Activated CD4-positive, alpha-beta memory T cell treated with anti-CD3 and anti-CD28 coated beads for 36 hours (primary cell): ENCODE measurements around the gene RPN1. TPM values are rescaled to one million over a fixed set of nuclear protein-coding genes. Genes with fewer than 3 reads are reported as not detected.

Experiments
- CTCF ChIA-PET: fragments of 350-600 bp; sonication (Branson Sonifier 250); formaldehyde crosslinking; loops from one replicate; lab custom pipeline; 2021; ENCODE audit warnings: antibody characterized with exemption, inconsistent platforms; lab: Charles Lee
- POLR2A ChIA-PET: fragments of 350-600 bp; sonication (Branson Sonifier 250); formaldehyde crosslinking; loops from one replicate; lab custom pipeline; 2021; ENCODE audit warnings: antibody characterized with exemption; lab: Charles Lee
- DNase-seq: peaks from one replicate; pipeline ENCODE4 v3.0.0-alpha.2; 2020
- H3K27ac Mint-ChIP-seq: one replicate; pipeline ENCODE4 v1.8.0; 2021; ENCODE audit warnings: mixed read lengths
- H3K27me3 Mint-ChIP-seq: one replicate; pipeline ENCODE4 v1.8.0; 2021; ENCODE audit warnings: mixed read lengths
- H3K36me3 Mint-ChIP-seq: one replicate; pipeline ENCODE4 v1.8.0; 2021; ENCODE audit warnings: mixed read lengths
- H3K4me1 Mint-ChIP-seq: one replicate; pipeline ENCODE4 v1.8.0; 2021; ENCODE audit warnings: low read depth, mixed read lengths
- H3K4me3 Mint-ChIP-seq: one replicate; pipeline ENCODE4 v1.8.0; 2021; ENCODE audit warnings: mild to moderate bottlenecking, mixed read lengths
- H3K9me3 Mint-ChIP-seq: one replicate; pipeline ENCODE4 v1.8.0; 2021; ENCODE audit warnings: mixed read lengths
- intact Hi-C: fragments of 100-400 bp; cut with micrococcal nuclease; formaldehyde crosslinking; loops from one replicate; pipeline ENCODE4 v1.15.1; 2023
- total RNA-seq, 2 experiments: library from RNA; stranded (reverse); gene quantifications; one replicate each; pipeline ENCODE4 v1.2.3, GENCODE V29; 2021

The RPN1 gene
- total RNA-seq, 2 experiments from 2014 or later: 166 to 168 TPM

- peaks cover 55% of the 10 kb centered on the region for H3K36me3 Mint-ChIP-seq
- CTCF ChIA-PET: interaction anchor here (0.9 to 1.5 kb wide), 2 partner anchors 17 to 61 kb away, joined by 3 read pairs; no protein-coding TSS in a partner anchor
- intact Hi-C loops: loop anchor here (1.0 to 10.0 kb wide), 6 partner anchors 107 to 545 kb away; partner anchors contain the start of gene RAB7A
- POLR2A ChIA-PET: interaction anchor here (1.1 to 2.5 kb wide), 3 partner anchors 31 to 260 kb away, joined by 6 to 9 read pairs (median 7); partner anchors contain the start of genes ACAD9 and RPN1
- H3K27ac Mint-ChIP-seq: peak overlapping the region; percentile 92
- H3K27me3 Mint-ChIP-seq: no peaks in the 10 kb centered on the region
- H3K4me1 Mint-ChIP-seq: peaks cover 36% of the 10 kb centered on the region
- peak overlapping the region; percentile 88 for H3K4me3 Mint-ChIP-seq
- H3K9me3 Mint-ChIP-seq: no peaks in the 10 kb centered on the region
- DNase-seq: peak; percentile 55
These were observed 31.3 kb downstream of the RPN1 start for GRCh38 chr3:128619146-128619890.

- peaks cover 36% of the 10 kb centered on the region for H3K4me1 Mint-ChIP-seq
- CTCF ChIA-PET: interaction anchor here (0.6 to 3.2 kb wide), 28 partner anchors 12 to 572 kb away, joined by 3 to 44 read pairs (median 5); partner anchors contain the start of genes ACAD9, EEFSEC and RPN1
- H3K9me3 Mint-ChIP-seq: no peaks in the 10 kb centered on the region
- POLR2A ChIA-PET: interaction anchor here (0.7 to 2.5 kb wide), 5 partner anchors 23 to 261 kb away, joined by 3 to 9 read pairs (median 7); partner anchors contain the start of genes ACAD9 and RPN1
- H3K36me3 Mint-ChIP-seq: peaks cover 50% of the 10 kb centered on the region
- no peaks in the 10 kb centered on the region for H3K27me3 Mint-ChIP-seq
- peak overlapping the region; percentile 88 for H3K4me3 Mint-ChIP-seq
- DNase-seq: no peak
- H3K27ac Mint-ChIP-seq: peak overlapping the region; percentile 92
- intact Hi-C loops: loop anchor here (2.0 to 10.0 kb wide), 5 partner anchors 108 to 544 kb away; partner anchors contain the start of gene RAB7A
These were observed 32.3 kb downstream of the RPN1 start for GRCh38 chr3:128618398-128618726.

GRCh38 chr3:128617557-128618397, 32.8 kb downstream of the RPN1 start:
- DNase-seq: peak; percentile 99
- H3K4me1 Mint-ChIP-seq: peaks cover 36% of the 10 kb centered on the region
- CTCF ChIA-PET: interaction anchor here (0.5 to 3.2 kb wide), 50 partner anchors 11 to 628 kb away, joined by 3 to 44 read pairs (median 4); partner anchors contain the start of genes ACAD9, EEFSEC and RPN1
- intact Hi-C loops: loop anchor here (1.0 to 10.0 kb wide), 8 partner anchors 33 to 543 kb away; partner anchors contain the start of genes ACAD9, RAB7A and RPN1
- no peaks in the 10 kb centered on the region for H3K27me3 Mint-ChIP-seq
- peak overlapping the region; percentile 88 for H3K4me3 Mint-ChIP-seq
- peaks cover 46% of the 10 kb centered on the region for H3K36me3 Mint-ChIP-seq
- H3K9me3 Mint-ChIP-seq: no peaks in the 10 kb centered on the region
- H3K27ac Mint-ChIP-seq: peak overlapping the region; percentile 92
- POLR2A ChIA-PET: interaction anchor here (0.6 to 2.5 kb wide), 10 partner anchors 11 to 262 kb away, joined by 3 to 9 read pairs (median 4); partner anchors contain the start of genes ACAD9 and RPN1

DNA sequence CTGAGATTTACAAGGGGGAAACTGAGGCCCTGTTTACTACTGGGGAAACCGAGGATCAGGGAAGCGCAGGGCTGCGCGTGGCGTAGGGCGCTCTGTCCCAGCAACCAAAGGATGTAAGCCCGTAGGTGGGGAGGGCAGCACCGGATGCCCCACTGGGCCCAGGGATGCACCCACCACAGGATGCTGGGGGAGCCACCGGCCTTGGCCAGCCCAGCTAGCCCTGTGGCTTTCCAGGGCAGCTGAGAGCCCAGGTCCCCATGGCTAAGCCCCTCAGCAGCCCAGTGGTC, 33.4 kb downstream of the RPN1 start:
- no peak for DNase-seq
- Mint-ChIP-seq H3K4me1 (peaks cover 36% of the 10 kb centered on the region), H3K4me3 (peak overlapping the region; percentile 88), H3K36me3 (peaks cover 43% of the 10 kb centered on the region), H3K27me3 (no peaks in the 10 kb centered on the region), H3K9me3 (no peaks in the 10 kb centered on the region), H3K27ac (peak overlapping the region; percentile 92)
- POLR2A ChIA-PET: interaction anchor here (0.6 to 2.5 kb wide), 9 partner anchors 10 to 262 kb away, joined by 3 to 9 read pairs (median 4); partner anchors contain the start of genes ACAD9 and RPN1
- CTCF ChIA-PET: interaction anchor here (0.5 to 3.2 kb wide), 43 partner anchors 10 to 628 kb away, joined by 3 to 44 read pairs (median 4); partner anchors contain the start of genes ACAD9, EEFSEC and RPN1
- intact Hi-C loops: loop anchor here (1.0 to 10.0 kb wide), 5 partner anchors 33 to 542 kb away; partner anchors contain the start of genes ACAD9 and RPN1

DNA sequence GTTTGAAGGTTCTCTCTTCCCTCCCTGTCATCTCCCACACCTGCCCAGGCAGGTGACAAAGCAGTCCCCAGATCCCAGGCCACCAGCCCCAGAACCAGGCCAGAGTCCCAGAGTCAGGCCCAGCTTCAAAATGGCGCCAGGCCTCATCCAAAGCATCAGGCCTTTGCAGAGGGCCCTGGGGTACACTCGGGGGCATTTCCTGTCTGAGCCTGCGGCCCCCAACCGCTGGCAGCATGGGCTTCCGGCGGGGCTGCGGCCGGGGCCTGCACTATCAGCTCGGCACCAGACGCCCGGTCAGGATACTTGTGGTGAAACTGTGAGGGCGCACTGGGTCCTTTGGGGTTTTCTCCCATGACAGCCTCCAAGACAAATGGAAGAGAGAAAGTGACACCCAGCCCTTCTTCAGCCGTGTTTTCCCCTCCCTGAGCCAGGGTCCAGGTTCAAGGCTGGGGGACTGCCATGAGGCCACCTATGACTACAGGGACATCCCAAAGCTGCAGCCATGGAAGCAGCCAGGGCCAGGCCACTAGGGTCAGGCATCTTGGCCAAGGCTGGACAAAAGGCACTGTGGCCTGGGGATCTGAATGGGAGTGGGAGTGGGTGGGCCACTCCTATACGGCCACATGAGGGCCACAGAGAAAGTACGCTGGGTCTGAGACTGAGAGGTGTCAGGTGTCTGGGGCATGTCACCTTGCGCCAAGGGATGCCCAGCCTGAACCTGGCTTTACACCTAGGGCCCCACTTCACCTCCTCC, 33.9 kb downstream of the RPN1 start:
- Mint-ChIP-seq H3K36me3 (peaks cover 38% of the 10 kb centered on the region), H3K9me3 (no peaks in the 10 kb centered on the region), H3K4me1 (peaks cover 36% of the 10 kb centered on the region), H3K4me3 (peak overlapping the region; percentile 88), H3K27me3 (no peaks in the 10 kb centered on the region), H3K27ac (peak overlapping the region; percentile 92)
- DNase-seq: no peak
- CTCF ChIA-PET: interaction anchor here (0.9 to 3.2 kb wide), 14 partner anchors 10 to 464 kb away, joined by 3 to 44 read pairs (median 5); partner anchors contain the start of genes ACAD9, EEFSEC and RPN1
- POLR2A ChIA-PET: interaction anchor here (1.0 to 1.7 kb wide), 4 partner anchors 14 to 261 kb away, joined by 3 to 9 read pairs (median 4); partner anchors contain the start of gene RPN1
- intact Hi-C loops: loop anchor here (1.0 to 10.0 kb wide), 5 partner anchors 34 to 542 kb away; partner anchors contain the start of genes ACAD9 and RPN1

DNA sequence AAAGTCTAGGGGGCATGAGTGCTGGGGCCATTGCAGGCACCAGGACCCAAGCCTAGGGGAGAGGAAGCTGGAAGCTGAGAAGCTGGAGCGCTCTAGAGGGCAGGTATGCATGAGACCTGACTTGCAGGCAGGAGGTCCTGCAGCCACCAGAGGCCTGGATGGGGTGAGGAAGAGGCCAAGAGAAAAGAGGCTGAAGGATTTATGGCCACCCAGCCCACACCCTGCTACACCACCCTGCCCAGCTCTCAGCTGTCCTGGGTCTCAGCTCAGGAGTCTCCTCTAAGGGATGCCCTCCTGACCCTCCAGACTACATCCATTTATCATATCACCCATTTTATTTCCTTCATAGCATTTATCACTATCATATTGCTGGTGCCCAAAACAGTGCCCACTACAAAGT, 36.5 kb downstream of the RPN1 start:
- Mint-ChIP-seq H3K27me3 (no peaks in the 10 kb centered on the region), H3K36me3 (peaks cover 15% of the 10 kb centered on the region), H3K27ac (no peak overlapping the region), H3K4me1 (peaks cover 18% of the 10 kb centered on the region), H3K4me3 (no peak overlapping the region), H3K9me3 (no peaks in the 10 kb centered on the region)
- intact Hi-C loops: loop anchor here (10.0 kb wide), 1 partner anchor 539 kb away; no protein-coding TSS in a partner anchor
- POLR2A ChIA-PET: no interaction called here
- CTCF ChIA-PET: interaction anchor here (1.1 to 2.2 kb wide), 2 partner anchors 67 to 187 kb away, joined by 3 to 5 read pairs; no protein-coding TSS in a partner anchor
- DNase-seq: no peak

DNA sequence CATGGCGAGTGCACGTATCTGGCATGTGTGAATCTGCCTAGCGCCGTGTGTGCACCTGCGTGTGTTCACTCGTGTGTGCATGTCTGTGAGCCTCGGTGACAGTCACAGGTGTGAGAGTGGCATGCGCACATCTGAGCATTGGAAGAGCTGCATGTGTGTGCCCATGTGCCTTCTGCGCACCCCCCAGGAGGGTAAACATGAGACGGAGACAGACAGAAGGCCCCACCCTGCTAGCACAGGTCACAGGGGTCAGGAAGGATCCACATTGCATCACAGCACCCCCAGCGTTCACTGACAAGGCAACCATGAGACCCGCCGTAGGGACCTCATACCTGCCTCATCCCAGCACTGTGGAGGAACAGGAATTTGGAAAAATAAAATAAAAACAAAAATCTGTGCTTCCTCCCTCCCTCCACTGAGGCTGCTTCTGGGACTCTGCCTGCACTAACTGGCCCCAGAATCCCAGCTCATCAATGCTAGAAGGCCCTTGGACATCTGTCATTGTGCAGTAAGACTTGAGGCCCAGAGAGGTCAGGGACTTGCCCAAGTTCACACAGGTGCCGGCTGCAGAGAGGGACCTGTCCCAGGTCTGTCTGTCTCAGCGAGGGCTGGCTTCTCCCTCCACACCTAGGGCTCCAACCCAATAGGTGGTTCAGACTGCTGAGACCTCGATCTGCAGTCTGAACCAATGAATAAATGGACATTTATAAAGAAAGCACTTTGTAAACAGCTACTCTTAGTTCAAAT, 37.4 kb downstream of the RPN1 start:
- Mint-ChIP-seq H3K9me3 (no peaks in the 10 kb centered on the region), H3K4me1 (peaks cover 11% of the 10 kb centered on the region), H3K4me3 (no peak overlapping the region), H3K27me3 (no peaks in the 10 kb centered on the region), H3K27ac (no peak overlapping the region), H3K36me3 (peaks cover 7% of the 10 kb centered on the region)
- ChIA-PET CTCF (interaction anchor here (1.0 to 2.2 kb wide), 3 partner anchors 9 to 186 kb away, joined by 3 to 5 read pairs (median 3); no protein-coding TSS in a partner anchor), POLR2A (no interaction called here)
- no peak for DNase-seq
- intact Hi-C loops: loop anchor here (10.0 kb wide), 1 partner anchor 538 kb away; no protein-coding TSS in a partner anchor

DNA sequence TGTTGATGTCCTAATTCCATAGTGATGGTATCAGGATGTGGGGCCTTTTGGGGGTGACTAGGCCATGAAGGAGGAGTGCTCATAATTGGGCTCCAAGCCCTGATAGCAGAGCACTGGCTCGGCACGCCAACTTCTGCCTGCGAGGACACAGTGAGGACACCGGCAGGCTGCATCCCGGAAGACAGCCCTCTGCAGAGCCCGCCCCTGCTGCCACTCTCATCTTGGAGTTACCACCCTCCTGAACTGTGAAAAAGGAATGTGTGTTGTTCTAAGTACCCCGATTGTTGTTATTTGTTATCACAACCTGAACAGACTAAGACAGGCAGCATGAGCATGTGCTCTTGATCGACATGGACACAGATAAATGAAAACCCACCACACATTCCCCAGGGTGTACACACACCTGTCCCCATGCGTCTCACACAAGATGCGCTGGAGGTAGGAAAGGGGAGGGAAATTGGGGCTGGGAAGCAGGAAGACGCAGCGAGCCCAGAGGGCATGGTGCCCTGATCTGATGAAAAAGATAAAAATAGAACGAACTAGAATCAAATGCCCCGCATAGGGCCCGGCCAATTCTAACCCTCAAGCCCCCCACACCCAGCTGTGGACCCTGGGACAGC, 40.1 kb downstream of the RPN1 start:
- no peaks in the 10 kb centered on the region for H3K9me3 Mint-ChIP-seq
- H3K4me1 Mint-ChIP-seq: peaks cover 2% of the 10 kb centered on the region
- no peak overlapping the region for H3K27ac Mint-ChIP-seq
- no peak overlapping the region for H3K4me3 Mint-ChIP-seq
- no peak for DNase-seq
- intact Hi-C loops: loop anchor here (10.0 kb wide), 1 partner anchor 536 kb away; no protein-coding TSS in a partner anchor
- no peaks in the 10 kb centered on the region for H3K36me3 Mint-ChIP-seq
- CTCF ChIA-PET: no interaction called here
- POLR2A ChIA-PET: no interaction called here
- H3K27me3 Mint-ChIP-seq: no peaks in the 10 kb centered on the region

- Mint-ChIP-seq H3K4me1 (peaks cover 2% of the 10 kb centered on the region), H3K36me3 (no peaks in the 10 kb centered on the region), H3K27me3 (no peaks in the 10 kb centered on the region), H3K9me3 (no peaks in the 10 kb centered on the region), H3K4me3 (no peak overlapping the region), H3K27ac (no peak overlapping the region)
- no peak for DNase-seq
- intact Hi-C loops: loop anchor here (5.0 kb wide), 2 partner anchors 37 to 117 kb away; partner anchors contain the start of gene GATA2
- CTCF ChIA-PET: interaction anchor here (0.9 to 6.6 kb wide), 12 partner anchors 8 to 514 kb away, joined by 3 to 47 read pairs (median 5); partner anchors contain the start of gene ACAD9
- POLR2A ChIA-PET: no interaction called here
These were observed 41.3 kb downstream of the RPN1 start for GRCh38 chr3:128609294-128609693.
